ENCODE measurements around the gene ARFIP1. TPM values are rescaled to one million over a fixed set of nuclear protein-coding genes. Genes with fewer than 3 reads are reported as not detected.

Gene ARFIP1
- 30.7 and 35.8 TPM in 2 replicates for total RNA-seq

DNA sequence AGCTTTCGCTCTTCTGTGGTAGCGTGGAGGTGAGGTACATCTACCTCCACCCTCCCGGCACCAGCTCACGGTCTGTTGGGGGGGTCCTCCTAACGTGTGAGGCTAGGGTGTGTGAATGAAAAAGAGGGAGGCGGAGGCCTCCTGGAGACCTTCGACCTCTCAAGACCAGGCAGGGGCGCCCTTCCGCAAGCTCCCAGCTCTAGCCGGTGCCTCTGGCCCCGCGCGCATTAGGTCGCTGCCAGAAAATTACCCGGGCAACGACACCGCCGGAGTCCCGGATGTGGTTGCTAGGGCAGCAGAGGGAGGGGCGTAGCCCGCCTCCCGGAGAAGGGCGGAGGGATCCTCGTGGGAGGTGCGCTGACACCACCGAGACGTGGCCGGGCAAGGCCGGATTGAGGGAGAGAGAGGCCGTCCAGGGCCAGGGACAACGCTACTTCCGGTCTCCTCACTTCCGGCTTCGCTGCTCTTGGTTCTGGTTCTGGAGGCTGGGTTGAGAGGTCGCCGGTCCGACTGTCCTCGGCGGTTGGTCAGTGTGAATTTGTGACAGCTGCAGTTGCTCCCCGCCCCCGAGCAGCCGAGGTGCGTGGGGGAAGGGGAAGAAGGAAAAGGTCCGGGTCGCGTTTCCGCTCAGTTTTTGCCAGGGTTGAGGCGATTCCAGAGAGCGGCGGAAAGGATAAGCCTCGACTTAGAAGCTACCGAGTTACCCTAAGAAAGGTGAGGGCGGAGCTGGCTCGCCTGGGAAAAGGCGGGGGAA, at the start of gene ARFIP1, which contains the start of gene TIGD4:
TSS of gene ARFIP1 (plus strand) at position 442 of the 754 bp plus-strand sequence. CDS start 49,680 bp downstream, outside the sequence.
TSS of gene TIGD4 (minus strand) at position 218 of the 754 bp plus-strand sequence. CDS start 8,726 bp downstream, outside the sequence.

GRCh38 chr4:152935631-152936445, 156.1 kb downstream of the ARFIP1 start, which contains the start of gene FHDC1:
TSS of gene FHDC1 (plus strand) at chr4:152936323. CDS start at chr4:152943058, 6,735 bp downstream.

Other genes with a start within 250 kb of the ARFIP1 start
- gene FBXW7, start 243.9 kb upstream of the ARFIP1 start, total RNA-seq = 63.0 and 67.5 TPM in 2 replicates
- 5.6 and 10.6 TPM in 2 replicates for gene TMEM154, start 100.0 kb upstream of the ARFIP1 start, total RNA-seq
- under 0.01 and 0.19 TPM in 2 replicates for gene TIGD4, start 224 bp upstream of the ARFIP1 start, total RNA-seq
- under 0.01 and 0.10 TPM in 2 replicates for gene FHDC1, start 156.4 kb downstream of the ARFIP1 start, total RNA-seq

Measured in vein endothelial cell (primary cell).